H9 (cell line): ENCODE results near the gene IRF6. TPM values are rescaled to one million over a fixed set of nuclear protein-coding genes. Genes with fewer than 3 reads are reported as not detected.

Experiments
- DNase-seq: peaks from one replicate; pipeline ENCODE4 v3.0.0-alpha.2; 2017
- H2AFZ ChIP-seq: one replicate; pipeline ENCODE4 v1.6.1; 2013; ENCODE audit warnings: mild to moderate bottlenecking, low read length, control low read depth, moderate library complexity
- H2AK5ac ChIP-seq: 2 replicates; pipeline ENCODE4 v1.6.1; 2013; ENCODE audit warnings: low read length, control low read depth, mixed read lengths; ENCODE audit not compliant: insufficient read length
- H2BK120ac ChIP-seq: one replicate; pipeline ENCODE4 v1.6.1; 2013; ENCODE audit warnings: low read depth, mild to moderate bottlenecking, low read length, control low read depth, inconsistent platforms; ENCODE audit not compliant: poor library complexity, severe bottlenecking
- H2BK12ac ChIP-seq: 2 replicates; pipeline ENCODE4 v1.6.1; 2013; ENCODE audit warnings: low read length, control low read depth, mixed read lengths, low read depth; ENCODE audit not compliant: insufficient read length
- H2BK15ac ChIP-seq: 2 replicates; pipeline ENCODE4 v1.6.1; 2013; ENCODE audit warnings: low read depth, low read length, control low read depth
- H2BK20ac ChIP-seq: one replicate; pipeline ENCODE4 v1.6.1; 2013; ENCODE audit warnings: low read depth, mild to moderate bottlenecking, low read length, control low read depth, inconsistent platforms; ENCODE audit not compliant: poor library complexity, severe bottlenecking
- H2BK5ac ChIP-seq: 2 replicates; pipeline ENCODE4 v1.6.1; 2013; ENCODE audit warnings: low read length, control low read depth, mixed read lengths; ENCODE audit not compliant: insufficient read length
- H3K14ac ChIP-seq: 2 replicates; pipeline ENCODE4 v1.6.1; 2013; ENCODE audit warnings: low read length, control low read depth; ENCODE audit not compliant: insufficient read depth
- H3K18ac ChIP-seq: 2 replicates; pipeline ENCODE4 v1.6.1; 2013; ENCODE audit warnings: low read depth, mild to moderate bottlenecking, mixed read lengths, low read length, control low read depth; ENCODE audit not compliant: insufficient read length
- H3K23ac ChIP-seq: 2 replicates; pipeline ENCODE4 v1.6.1; 2013; ENCODE audit warnings: low read length, control low read depth, mixed read lengths, low read depth; ENCODE audit not compliant: insufficient read length
- H3K23me2 ChIP-seq: 2 replicates; pipeline ENCODE4 v1.6.1; 2013; ENCODE audit warnings: low read depth, mild to moderate bottlenecking, mixed read lengths, low read length, control low read depth; ENCODE audit not compliant: insufficient read length, poor library complexity, severe bottlenecking
- H3K27ac ChIP-seq: 2 replicates; pipeline ENCODE4 v1.5.1; 2013; ENCODE audit warnings: low read length, control low read depth, mixed read lengths, low read depth; ENCODE audit not compliant: insufficient read length
- H3K27me3 ChIP-seq: 2 replicates; pipeline ENCODE4 v1.6.1; 2013; ENCODE audit warnings: low read length, control low read depth, inconsistent platforms; ENCODE audit not compliant: insufficient read depth
- H3K4ac ChIP-seq: 2 replicates; pipeline ENCODE4 v1.6.1; 2013; ENCODE audit warnings: low read depth, mild to moderate bottlenecking, control low read depth, inconsistent platforms, low read length, moderate library complexity
- H3K4me1 ChIP-seq: 2 replicates; pipeline ENCODE4 v1.6.1; 2013; ENCODE audit warnings: low read length, control low read depth, inconsistent platforms; ENCODE audit not compliant: insufficient read depth
- H3K4me2 ChIP-seq: 2 replicates; pipeline ENCODE4 v1.6.1; 2013; ENCODE audit warnings: low read length, control low read depth, mixed read lengths; ENCODE audit not compliant: insufficient read length, insufficient read depth
- H3K56ac ChIP-seq: 2 replicates; pipeline ENCODE4 v1.6.1; 2013; ENCODE audit warnings: low read depth, mild to moderate bottlenecking, mixed read lengths, low read length, control low read depth; ENCODE audit not compliant: insufficient read length
- H3K79me1 ChIP-seq: 2 replicates; pipeline ENCODE4 v1.6.1; 2013; ENCODE audit warnings: low read depth, mild to moderate bottlenecking, moderate library complexity, low read length, control low read depth, inconsistent platforms; ENCODE audit not compliant: insufficient read depth, poor library complexity, severe bottlenecking
- H3K79me2 ChIP-seq: 2 replicates; pipeline ENCODE4 v1.6.1; 2013; ENCODE audit warnings: low read length, control low read depth, inconsistent platforms; ENCODE audit not compliant: insufficient read depth
- H3K9ac ChIP-seq: 2 replicates; pipeline ENCODE4 v1.6.1; 2013; ENCODE audit warnings: low read length, control low read depth, mixed read lengths; ENCODE audit not compliant: insufficient read length; ENCODE audit errors: extremely low read depth
- H3K9me3 ChIP-seq: one replicate; pipeline ENCODE4 v1.6.1; 2013; ENCODE audit warnings: low read depth, low read length, inconsistent platforms; ENCODE audit not compliant: control insufficient read depth
- H3T11ph ChIP-seq: one replicate; pipeline ENCODE4 v1.6.1; 2013; ENCODE audit warnings: mild to moderate bottlenecking, low read length, control low read depth, inconsistent platforms
- H4K20me1 ChIP-seq: one replicate; pipeline ENCODE4 v1.6.1; 2013; ENCODE audit not compliant: control insufficient read depth, insufficient read length, insufficient read depth
- H4K5ac ChIP-seq: 2 replicates; pipeline ENCODE4 v1.6.1; 2013; ENCODE audit warnings: low read depth, mild to moderate bottlenecking, mixed read lengths, low read length, control low read depth; ENCODE audit not compliant: insufficient read length
- H4K8ac ChIP-seq: replicated peaks from 2 replicates; pipeline ENCODE4 v1.6.1; 2013; ENCODE audit warnings: low read length, control low read depth, mixed read lengths, low read depth; ENCODE audit not compliant: insufficient read length
- H4K91ac ChIP-seq: 2 replicates; pipeline ENCODE4 v1.6.1; 2013; ENCODE audit warnings: low read depth, mild to moderate bottlenecking, moderate library complexity, mixed read lengths, low read length, control low read depth; ENCODE audit not compliant: insufficient read length
- H3K27ac Mint-ChIP-seq, 3 experiments: 2 replicates in 2 of 3; 3 replicates in 1 of 3; pipeline ENCODE4 v1.8.0; 2020 to 2021; ENCODE audit warnings: mixed read lengths in 3 of 3, mild to moderate bottlenecking in 1 of 3, moderate library complexity in 1 of 3
- H3K27me3 Mint-ChIP-seq: 2 replicates; pipeline ENCODE4 v1.8.0; 2021; ENCODE audit warnings: low read depth, mild to moderate bottlenecking, moderate library complexity, mixed read lengths
- H3K36me3 Mint-ChIP-seq, 3 experiments: 2 replicates in 2 of 3; 3 replicates in 1 of 3; pipeline ENCODE4 v1.8.0; 2020 to 2021; ENCODE audit warnings: low read depth in 3 of 3, mixed read lengths in 3 of 3; ENCODE audit not compliant: insufficient read depth in 1 of 3
- H3K4me1 Mint-ChIP-seq, 2 experiments: 2 replicates each; pipeline ENCODE4 v1.8.0; 2020; ENCODE audit warnings: mixed read lengths in 2 of 2
- H3K4me3 Mint-ChIP-seq, 2 experiments: 2 replicates in 1 of 2; 3 replicates in 1 of 2; pipeline ENCODE4 v1.8.0; 2020 to 2021; ENCODE audit warnings: mild to moderate bottlenecking in 2 of 2, mixed read lengths in 2 of 2, moderate library complexity in 1 of 2
- H3K9me3 Mint-ChIP-seq, 2 experiments: 2 replicates in 1 of 2; 3 replicates in 1 of 2; pipeline ENCODE4 v1.8.0; 2020; ENCODE audit warnings: mild to moderate bottlenecking in 2 of 2, mixed read lengths in 2 of 2, moderate library complexity in 1 of 2
- WGBS: extraction: QIAGEN DNeasy Blood & Tissue Kit; methylation state at CpG from one replicate; pipeline ENCODE4 v1.1.7; 2013; ENCODE audit warnings: missing lambda C conversion rate, low lambda C conversion rate, mixed read lengths; ENCODE audit not compliant: insufficient read length; ENCODE audit errors: extremely low coverage; 5-methylcytosine and 5-hydroxymethylcytosine counted together
- total RNA-seq: library from RNA; stranded (reverse); gene quantifications from 2 replicates; pipeline ENCODE4 v1.2.1, GENCODE V29; 2021
- TF ChIP-seq, protein P1 (sequence below): fragments of 200-600 bp; sonication (generic); conservative IDR thresholded peaks from 3 replicates; pipeline ENCODE4 v1.8.0; 2021; ENCODE audit warnings: antibody characterized with exemption, mild to moderate bottlenecking

IRF6 gene
- total RNA-seq, 1 experiment from 2014 or later, result 7.1 TPM

DNA sequence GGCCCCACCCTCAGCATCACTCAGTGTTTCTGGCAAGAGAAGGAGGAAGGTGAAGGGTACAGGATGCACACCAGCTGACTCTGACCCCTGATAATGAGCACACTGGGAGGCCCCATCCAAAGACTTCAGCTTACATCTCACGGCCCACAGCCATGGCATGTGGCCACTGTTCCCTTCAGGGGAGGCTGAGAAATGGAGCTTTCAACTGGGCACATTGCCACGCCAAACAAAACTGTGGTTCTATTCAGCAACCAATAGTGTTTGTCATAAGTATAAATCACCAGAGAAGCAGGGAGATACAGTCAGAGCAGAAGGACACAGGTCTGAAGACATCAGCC lies 62.8 kb downstream of the IRF6 start:
- no peak for DNase-seq
- Mint-ChIP-seq H3K27me3 (peaks cover 54% of the 10 kb centered on the region), H3K4me3 (no peak overlapping the region), H3K4me1 (peaks cover 6 to 7% of the 10 kb centered on the region in 2 experiments), H3K27ac (no peak overlapping the region), H3K9me3 (no peaks in the 10 kb centered on the region), H3K36me3 (no peaks in the 10 kb centered on the region)
- H3K4me2 ChIP-seq, result no peak overlapping the region
- H3K79me1 ChIP-seq, result no peaks in the 10 kb centered on the region
- no peak overlapping the region for H3K23ac ChIP-seq
- H3K56ac ChIP-seq, result no peak overlapping the region
- no peak overlapping the region for H3K14ac ChIP-seq
- H3K9ac ChIP-seq, result no peak overlapping the region
- H4K20me1 ChIP-seq, result no peaks in the 10 kb centered on the region
- no peak overlapping the region for H4K8ac ChIP-seq
- no peak overlapping the region for H2AK5ac ChIP-seq
- no peak overlapping the region for H2BK120ac ChIP-seq
- H3K4me1 ChIP-seq, result no peaks in the 10 kb centered on the region
- no peak overlapping the region for H3K27ac ChIP-seq
- H2BK5ac ChIP-seq, result no peak overlapping the region
- H4K5ac ChIP-seq, result no peak overlapping the region
- no peak overlapping the region for H2BK15ac ChIP-seq
- no peaks in the 10 kb centered on the region for H3K23me2 ChIP-seq
- H3K9me3 ChIP-seq, result no peaks in the 10 kb centered on the region
- H3T11ph ChIP-seq, result no peak overlapping the region
- no peaks in the 10 kb centered on the region for H3K79me2 ChIP-seq
- no peak overlapping the region for H2BK12ac ChIP-seq
- TF ChIP-seq, protein P1, sequence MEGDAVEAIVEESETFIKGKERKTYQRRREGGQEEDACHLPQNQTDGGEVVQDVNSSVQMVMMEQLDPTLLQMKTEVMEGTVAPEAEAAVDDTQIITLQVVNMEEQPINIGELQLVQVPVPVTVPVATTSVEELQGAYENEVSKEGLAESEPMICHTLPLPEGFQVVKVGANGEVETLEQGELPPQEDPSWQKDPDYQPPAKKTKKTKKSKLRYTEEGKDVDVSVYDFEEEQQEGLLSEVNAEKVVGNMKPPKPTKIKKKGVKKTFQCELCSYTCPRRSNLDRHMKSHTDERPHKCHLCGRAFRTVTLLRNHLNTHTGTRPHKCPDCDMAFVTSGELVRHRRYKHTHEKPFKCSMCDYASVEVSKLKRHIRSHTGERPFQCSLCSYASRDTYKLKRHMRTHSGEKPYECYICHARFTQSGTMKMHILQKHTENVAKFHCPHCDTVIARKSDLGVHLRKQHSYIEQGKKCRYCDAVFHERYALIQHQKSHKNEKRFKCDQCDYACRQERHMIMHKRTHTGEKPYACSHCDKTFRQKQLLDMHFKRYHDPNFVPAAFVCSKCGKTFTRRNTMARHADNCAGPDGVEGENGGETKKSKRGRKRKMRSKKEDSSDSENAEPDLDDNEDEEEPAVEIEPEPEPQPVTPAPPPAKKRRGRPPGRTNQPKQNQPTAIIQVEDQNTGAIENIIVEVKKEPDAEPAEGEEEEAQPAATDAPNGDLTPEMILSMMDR, result no peak
- H3K4ac ChIP-seq, result no peak overlapping the region
- no CpG with 5 or more reads among the region's 2 CpGs for WGBS
- no peak overlapping the region for H2BK20ac ChIP-seq
- H2AFZ ChIP-seq, result no peak overlapping the region
- H3K27me3 ChIP-seq, result no peaks in the 10 kb centered on the region; the same call in 1 of the 2 replicates
- no peak overlapping the region for H4K91ac ChIP-seq
- H3K18ac ChIP-seq, result no peak overlapping the region
